Measurements from ENCODE around the gene BEX3. TPM values are rescaled to one million over a fixed set of nuclear protein-coding genes. Genes with fewer than 3 reads are reported as not detected.
"Not testable (repeated sequence)": the region's sequence is repeated elsewhere in the genome, so short reads cannot be mapped to it uniquely, and the experiment has no call there.

BEX3 gene
- total and polyA plus RNA-seq, 2 experiments from 2014 or later, result 427 to 714 TPM

DNA sequence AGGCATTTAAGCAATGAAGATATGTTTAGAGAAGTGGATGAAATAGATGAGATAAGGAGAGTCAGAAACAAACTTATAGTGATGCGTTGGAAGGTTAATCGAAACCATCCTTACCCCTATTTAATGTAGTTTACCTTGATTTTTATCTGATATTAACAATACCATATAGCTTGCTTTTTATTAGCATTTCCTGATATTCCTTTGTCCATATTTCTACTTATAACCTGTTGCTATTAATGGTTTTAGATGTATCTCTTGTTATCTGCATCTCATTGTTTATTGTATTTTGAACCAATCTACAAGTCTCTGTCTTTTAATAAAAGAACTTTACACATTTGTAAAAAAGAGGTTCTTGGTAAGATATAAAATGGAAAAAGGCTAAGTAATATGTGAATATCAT is 18.5 kb upstream of the BEX3 start (continued):
- TF ChIP-seq, protein P1, sequence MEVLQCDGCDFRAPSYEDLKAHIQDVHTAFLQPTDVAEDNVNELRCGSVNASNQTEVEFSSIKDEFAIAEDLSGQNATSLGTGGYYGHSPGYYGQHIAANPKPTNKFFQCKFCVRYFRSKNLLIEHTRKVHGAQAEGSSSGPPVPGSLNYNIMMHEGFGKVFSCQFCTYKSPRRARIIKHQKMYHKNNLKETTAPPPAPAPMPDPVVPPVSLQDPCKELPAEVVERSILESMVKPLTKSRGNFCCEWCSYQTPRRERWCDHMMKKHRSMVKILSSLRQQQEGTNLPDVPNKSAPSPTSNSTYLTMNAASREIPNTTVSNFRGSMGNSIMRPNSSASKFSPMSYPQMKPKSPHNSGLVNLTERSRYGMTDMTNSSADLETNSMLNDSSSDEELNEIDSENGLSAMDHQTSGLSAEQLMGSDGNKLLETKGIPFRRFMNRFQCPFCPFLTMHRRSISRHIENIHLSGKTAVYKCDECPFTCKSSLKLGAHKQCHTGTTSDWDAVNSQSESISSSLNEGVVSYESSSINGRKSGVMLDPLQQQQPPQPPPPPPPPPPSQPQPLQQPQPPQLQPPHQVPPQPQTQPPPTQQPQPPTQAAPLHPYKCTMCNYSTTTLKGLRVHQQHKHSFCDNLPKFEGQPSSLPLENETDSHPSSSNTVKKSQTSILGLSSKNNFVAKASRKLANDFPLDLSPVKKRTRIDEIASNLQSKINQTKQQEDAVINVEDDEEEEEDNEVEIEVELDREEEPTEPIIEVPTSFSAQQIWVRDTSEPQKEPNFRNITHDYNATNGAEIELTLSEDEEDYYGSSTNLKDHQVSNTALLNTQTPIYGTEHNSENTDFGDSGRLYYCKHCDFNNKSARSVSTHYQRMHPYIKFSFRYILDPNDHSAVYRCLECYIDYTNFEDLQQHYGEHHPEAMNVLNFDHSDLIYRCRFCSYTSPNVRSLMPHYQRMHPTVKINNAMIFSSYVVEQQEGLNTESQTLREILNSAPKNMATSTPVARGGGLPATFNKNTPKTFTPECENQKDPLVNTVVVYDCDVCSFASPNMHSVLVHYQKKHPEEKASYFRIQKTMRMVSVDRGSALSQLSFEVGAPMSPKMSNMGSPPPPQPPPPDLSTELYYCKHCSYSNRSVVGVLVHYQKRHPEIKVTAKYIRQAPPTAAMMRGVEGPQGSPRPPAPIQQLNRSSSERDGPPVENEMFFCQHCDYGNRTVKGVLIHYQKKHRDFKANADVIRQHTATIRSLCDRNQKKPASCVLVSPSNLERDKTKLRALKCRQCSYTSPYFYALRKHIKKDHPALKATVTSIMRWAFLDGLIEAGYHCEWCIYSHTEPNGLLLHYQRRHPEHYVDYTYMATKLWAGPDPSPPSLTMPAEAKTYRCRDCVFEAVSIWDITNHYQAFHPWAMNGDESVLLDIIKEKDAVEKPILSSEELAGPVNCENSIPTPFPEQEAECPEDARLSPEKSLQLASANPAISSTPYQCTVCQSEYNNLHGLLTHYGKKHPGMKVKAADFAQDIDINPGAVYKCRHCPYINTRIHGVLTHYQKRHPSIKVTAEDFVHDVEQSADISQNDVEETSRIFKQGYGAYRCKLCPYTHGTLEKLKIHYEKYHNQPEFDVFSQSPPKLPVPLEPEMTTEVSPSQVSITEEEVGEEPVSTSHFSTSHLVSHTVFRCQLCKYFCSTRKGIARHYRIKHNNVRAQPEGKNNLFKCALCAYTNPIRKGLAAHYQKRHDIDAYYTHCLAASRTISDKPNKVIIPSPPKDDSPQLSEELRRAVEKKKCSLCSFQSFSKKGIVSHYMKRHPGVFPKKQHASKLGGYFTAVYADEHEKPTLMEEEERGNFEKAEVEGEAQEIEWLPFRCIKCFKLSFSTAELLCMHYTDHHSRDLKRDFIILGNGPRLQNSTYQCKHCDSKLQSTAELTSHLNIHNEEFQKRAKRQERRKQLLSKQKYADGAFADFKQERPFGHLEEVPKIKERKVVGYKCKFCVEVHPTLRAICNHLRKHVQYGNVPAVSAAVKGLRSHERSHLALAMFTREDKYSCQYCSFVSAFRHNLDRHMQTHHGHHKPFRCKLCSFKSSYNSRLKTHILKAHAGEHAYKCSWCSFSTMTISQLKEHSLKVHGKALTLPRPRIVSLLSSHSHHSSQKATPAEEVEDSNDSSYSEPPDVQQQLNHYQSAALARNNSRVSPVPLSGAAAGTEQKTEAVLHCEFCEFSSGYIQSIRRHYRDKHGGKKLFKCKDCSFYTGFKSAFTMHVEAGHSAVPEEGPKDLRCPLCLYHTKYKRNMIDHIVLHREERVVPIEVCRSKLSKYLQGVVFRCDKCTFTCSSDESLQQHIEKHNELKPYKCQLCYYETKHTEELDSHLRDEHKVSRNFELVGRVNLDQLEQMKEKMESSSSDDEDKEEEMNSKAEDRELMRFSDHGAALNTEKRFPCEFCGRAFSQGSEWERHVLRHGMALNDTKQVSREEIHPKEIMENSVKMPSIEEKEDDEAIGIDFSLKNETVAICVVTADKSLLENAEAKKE (CRISPR knock-in tag; IDR thresholded peaks at IDR 0.05), result no peak
- TF ChIP-seq, protein P2, sequence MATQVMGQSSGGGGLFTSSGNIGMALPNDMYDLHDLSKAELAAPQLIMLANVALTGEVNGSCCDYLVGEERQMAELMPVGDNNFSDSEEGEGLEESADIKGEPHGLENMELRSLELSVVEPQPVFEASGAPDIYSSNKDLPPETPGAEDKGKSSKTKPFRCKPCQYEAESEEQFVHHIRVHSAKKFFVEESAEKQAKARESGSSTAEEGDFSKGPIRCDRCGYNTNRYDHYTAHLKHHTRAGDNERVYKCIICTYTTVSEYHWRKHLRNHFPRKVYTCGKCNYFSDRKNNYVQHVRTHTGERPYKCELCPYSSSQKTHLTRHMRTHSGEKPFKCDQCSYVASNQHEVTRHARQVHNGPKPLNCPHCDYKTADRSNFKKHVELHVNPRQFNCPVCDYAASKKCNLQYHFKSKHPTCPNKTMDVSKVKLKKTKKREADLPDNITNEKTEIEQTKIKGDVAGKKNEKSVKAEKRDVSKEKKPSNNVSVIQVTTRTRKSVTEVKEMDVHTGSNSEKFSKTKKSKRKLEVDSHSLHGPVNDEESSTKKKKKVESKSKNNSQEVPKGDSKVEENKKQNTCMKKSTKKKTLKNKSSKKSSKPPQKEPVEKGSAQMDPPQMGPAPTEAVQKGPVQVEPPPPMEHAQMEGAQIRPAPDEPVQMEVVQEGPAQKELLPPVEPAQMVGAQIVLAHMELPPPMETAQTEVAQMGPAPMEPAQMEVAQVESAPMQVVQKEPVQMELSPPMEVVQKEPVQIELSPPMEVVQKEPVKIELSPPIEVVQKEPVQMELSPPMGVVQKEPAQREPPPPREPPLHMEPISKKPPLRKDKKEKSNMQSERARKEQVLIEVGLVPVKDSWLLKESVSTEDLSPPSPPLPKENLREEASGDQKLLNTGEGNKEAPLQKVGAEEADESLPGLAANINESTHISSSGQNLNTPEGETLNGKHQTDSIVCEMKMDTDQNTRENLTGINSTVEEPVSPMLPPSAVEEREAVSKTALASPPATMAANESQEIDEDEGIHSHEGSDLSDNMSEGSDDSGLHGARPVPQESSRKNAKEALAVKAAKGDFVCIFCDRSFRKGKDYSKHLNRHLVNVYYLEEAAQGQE (IDR thresholded peaks at IDR 0.05; ENCODE audit: unreplicated experiment), result no peak
- no peak for TF ChIP-seq EZH2phosphoT487 (IDR thresholded peaks at IDR 0.05; ENCODE audit: unreplicated experiment)
- TF ChIP-seq, protein P3, sequence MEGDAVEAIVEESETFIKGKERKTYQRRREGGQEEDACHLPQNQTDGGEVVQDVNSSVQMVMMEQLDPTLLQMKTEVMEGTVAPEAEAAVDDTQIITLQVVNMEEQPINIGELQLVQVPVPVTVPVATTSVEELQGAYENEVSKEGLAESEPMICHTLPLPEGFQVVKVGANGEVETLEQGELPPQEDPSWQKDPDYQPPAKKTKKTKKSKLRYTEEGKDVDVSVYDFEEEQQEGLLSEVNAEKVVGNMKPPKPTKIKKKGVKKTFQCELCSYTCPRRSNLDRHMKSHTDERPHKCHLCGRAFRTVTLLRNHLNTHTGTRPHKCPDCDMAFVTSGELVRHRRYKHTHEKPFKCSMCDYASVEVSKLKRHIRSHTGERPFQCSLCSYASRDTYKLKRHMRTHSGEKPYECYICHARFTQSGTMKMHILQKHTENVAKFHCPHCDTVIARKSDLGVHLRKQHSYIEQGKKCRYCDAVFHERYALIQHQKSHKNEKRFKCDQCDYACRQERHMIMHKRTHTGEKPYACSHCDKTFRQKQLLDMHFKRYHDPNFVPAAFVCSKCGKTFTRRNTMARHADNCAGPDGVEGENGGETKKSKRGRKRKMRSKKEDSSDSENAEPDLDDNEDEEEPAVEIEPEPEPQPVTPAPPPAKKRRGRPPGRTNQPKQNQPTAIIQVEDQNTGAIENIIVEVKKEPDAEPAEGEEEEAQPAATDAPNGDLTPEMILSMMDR (conservative IDR thresholded peaks at IDR 0.05; ENCODE audit: low read depth in 2 of 2), result no peak
- TF ChIP-seq NANOG (IDR thresholded peaks at IDR 0.05; ENCODE audit: borderline replicate concordance), result no peak
- no peak for TF ChIP-seq EZH2 (IDR thresholded peaks at IDR 0.05; ENCODE audit: low read depth, unreplicated experiment)
- TF ChIP-seq, protein P4, sequence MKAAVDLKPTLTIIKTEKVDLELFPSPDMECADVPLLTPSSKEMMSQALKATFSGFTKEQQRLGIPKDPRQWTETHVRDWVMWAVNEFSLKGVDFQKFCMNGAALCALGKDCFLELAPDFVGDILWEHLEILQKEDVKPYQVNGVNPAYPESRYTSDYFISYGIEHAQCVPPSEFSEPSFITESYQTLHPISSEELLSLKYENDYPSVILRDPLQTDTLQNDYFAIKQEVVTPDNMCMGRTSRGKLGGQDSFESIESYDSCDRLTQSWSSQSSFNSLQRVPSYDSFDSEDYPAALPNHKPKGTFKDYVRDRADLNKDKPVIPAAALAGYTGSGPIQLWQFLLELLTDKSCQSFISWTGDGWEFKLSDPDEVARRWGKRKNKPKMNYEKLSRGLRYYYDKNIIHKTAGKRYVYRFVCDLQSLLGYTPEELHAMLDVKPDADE (IDR thresholded peaks at IDR 0.05), result no peak

DNA sequence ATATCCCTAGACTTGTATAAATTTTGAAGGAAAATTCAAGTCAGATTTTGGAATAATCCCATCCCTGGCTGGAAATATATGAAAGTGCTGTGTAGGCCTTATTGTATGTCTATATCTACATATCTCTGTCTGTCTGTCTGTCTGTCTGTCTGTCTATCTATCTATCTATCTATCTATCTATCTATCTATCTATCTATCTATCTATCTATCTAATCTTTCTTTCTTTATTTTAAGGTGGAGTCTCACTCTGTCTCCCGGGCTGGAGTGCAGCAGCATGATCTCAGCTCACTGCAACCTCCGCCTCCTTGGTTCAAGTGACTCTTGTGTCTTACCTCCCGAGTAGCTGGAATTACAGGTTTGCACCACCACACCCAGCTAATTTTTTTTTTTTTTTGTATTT is 16.7 kb upstream of the BEX3 start:
- H3K27ac ChIP-seq (ENCODE audit: low read depth); H3K4me3 ChIP-seq; H2AFZ ChIP-seq; H3K4me2 ChIP-seq; ATAC-seq; DNase-seq (ENCODE audit: low spot score); H4K20me1 ChIP-seq (replicated peaks; ENCODE audit: insufficient read depth); H3K9me3 Mint-ChIP-seq; H3K27me3 ChIP-seq (ENCODE audit: insufficient read depth); H3K9me2 ChIP-seq (ENCODE audit: insufficient read depth); H3K36me3 ChIP-seq (ENCODE audit: insufficient read depth); H3F3A ChIP-seq (replicated peaks; ENCODE audit: low read depth); H3K27me3 Mint-ChIP-seq (ENCODE audit: insufficient read depth, low read depth, poor library complexity); H3K4me3 Mint-ChIP-seq; H3K27ac Mint-ChIP-seq: not testable (repeated sequence)
- peaks cover 11% of the 10 kb centered on the region for H3K4me1 ChIP-seq (ENCODE audit: insufficient read depth)
- H3K4me1 Mint-ChIP-seq, result peaks cover 24% of the 10 kb centered on the region
- peaks cover 12% of the 10 kb centered on the region for H3K79me2 ChIP-seq (replicated peaks; ENCODE audit: insufficient read depth)
- H3K36me3 Mint-ChIP-seq (ENCODE audit: low read depth), result peaks cover 13% of the 10 kb centered on the region

All from GM23338 (cell line).